KG1 (cell line): Measurements from ENCODE around the gene NAALADL2.

ENCODE experiments used
- DNase-seq: peaks from one replicate; lab custom pipeline; 2025; lab: John Stamatoyannopoulos, UW

Gene NAALADL2

DNA sequence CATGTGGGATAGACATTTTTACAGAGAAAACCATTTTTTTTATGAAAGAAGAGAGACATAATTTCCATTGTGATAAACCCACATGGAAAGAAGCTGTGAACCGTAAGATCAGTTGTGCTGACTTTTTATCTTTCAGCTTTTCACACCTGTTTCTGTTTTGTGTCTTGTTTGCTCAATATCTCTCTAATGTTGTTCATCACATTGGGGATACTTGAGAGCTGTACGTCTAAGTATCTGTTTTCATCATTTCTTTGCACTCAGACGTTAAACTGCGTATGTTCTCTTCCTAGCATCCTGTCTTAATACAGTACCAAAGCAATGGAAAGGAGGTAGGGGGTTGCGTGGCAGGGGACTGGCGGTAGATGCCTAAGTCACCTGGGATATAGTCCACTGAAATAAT, 449.0 kb downstream of the NAALADL2 start:
- DNase-seq = no peak

DNA sequence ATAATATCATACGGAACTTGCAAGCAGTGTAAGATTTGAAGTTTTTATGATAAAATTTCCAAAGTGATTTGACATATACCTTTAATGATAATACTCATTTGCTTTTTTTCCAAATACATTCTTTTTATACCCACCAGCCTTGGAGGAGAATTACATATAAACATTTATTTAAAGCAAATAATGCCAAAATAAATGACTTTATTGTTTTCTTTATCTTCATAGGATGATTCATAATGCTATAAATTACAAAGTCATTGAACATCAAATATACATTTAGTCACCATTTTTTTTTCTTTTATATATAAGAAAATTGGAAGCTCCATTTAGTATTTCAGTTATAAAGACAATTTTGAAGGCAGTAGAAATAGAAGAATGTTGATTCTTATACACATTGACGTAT, 450.9 kb downstream of the NAALADL2 start:
- DNase-seq = no peak

- DNase-seq = no peak
Measured at GRCh38 chr3:175311404-175311803, 452.3 kb downstream of the NAALADL2 start.

GRCh38 chr3:175311946-175312345, 452.8 kb downstream of the NAALADL2 start:
- DNase-seq = no peak

DNA sequence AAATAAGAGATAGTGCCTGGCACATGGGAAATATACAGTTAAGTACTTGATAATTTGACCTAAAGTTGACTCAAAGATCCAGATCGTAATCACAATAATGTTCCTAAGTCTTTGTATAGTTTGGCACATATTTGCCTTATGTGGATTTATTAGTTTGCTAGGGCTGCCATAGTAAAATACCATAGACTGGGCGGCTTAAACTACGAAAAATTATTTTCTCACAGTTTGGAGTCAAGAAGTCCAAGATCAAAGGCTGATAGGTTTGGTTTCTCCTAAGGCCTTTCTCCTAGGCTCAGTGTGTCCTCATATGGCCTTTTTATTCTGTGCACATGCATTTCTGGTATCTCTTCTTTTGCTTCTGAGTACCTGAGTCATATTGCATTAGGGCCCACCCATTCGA, 453.7 kb downstream of the NAALADL2 start:
- DNase-seq = no peak

DNA sequence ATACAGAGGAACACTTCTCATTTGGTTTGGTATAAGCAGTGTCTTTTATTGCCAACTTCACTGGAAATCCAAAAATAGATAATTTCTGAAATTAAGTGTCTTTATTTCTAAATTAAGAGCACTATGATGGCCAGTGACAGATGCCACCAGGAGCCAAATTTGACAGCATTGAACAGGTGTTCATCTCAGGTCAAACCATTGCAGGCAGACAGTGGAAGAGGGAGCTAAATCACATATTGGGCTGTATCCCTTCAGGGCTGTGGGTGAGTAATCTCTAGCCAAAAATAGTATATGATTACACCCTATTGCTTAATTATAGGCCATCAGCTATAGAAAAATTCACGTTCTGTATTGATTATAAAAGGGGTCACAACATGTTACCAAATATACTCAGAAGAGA, 457.7 kb downstream of the NAALADL2 start:
- no peak for DNase-seq

- DNase-seq = no peak
Measured at GRCh38 chr3:175325440-175325839, 466.3 kb downstream of the NAALADL2 start.

GRCh38 chr3:175326041-175326440, 466.9 kb downstream of the NAALADL2 start:
- DNase-seq = no peak

DNA sequence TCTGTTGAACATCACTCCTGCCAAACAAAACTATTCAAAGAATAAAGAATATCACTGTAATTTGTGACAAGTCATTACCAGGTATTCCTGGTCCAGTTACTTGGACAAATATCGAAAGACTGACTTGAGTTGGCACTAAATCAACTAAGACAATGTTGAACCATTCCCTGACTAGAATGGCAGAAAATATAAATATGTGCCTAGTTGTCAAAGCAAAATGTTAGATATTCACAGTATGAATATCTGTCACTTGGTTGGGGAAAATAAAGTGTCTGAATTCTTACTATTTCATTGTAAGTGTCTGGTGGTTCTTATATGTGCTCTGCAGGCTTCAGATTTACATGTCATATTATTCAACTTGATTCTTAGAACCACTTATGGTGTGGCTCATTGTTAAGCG, 470.2 kb downstream of the NAALADL2 start:
- DNase-seq = no peak

- DNase-seq = no peak
Measured at GRCh38 chr3:175335229-175335628, 476.1 kb downstream of the NAALADL2 start.

DNA sequence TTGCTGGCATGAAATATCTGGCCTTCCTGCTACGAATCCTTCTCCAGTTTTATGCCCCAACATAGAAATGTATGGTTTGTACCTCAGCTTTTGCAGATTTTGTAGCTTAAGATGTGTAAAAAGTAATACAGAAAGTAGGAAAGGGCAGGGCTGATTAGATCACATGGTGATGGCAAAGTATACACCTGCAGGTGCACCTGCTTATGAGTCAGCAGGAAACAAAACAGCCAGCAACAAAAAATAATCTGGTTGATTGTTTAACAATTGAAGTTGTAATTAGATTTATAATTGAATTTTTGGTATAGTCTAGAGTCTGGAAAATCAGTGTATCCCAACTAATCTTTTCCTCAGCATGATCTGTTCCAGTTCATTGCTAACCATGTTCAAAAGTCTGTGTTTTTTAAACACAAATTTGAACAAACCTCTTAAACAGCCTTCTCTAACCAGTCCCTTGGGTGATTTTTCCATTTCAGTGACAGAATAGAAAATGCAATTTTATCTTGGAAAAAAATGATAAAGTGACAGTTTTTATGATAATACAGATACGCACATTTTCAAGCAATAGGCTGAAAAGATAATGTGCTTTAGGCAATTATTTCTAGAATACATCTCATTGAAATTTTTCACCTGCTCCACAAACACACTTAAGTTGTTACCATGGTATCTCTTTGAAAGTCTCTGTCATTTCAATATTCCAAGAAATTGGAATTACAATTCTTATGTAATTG, 477.4 kb downstream of the NAALADL2 start:
- no peak for DNase-seq

DNA sequence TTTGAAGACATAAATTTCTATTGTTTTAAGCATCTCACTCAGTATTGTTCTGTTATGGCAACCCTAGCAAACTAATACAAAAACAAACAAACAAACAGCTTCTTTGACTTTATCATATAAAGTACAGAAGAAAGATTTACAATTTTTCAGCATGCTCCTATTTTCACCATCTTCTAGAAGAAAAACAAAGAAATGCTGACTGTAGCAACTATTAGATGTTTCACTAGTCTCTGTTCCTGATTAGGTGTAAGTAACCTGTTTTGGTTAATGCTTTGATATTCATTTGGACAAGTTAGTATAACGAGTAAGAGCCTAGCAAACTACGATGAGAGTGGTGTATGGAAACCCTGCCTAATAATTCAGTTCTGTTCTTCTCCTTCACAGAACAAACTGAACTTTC, 478.5 kb downstream of the NAALADL2 start:
- DNase-seq = no peak

DNA sequence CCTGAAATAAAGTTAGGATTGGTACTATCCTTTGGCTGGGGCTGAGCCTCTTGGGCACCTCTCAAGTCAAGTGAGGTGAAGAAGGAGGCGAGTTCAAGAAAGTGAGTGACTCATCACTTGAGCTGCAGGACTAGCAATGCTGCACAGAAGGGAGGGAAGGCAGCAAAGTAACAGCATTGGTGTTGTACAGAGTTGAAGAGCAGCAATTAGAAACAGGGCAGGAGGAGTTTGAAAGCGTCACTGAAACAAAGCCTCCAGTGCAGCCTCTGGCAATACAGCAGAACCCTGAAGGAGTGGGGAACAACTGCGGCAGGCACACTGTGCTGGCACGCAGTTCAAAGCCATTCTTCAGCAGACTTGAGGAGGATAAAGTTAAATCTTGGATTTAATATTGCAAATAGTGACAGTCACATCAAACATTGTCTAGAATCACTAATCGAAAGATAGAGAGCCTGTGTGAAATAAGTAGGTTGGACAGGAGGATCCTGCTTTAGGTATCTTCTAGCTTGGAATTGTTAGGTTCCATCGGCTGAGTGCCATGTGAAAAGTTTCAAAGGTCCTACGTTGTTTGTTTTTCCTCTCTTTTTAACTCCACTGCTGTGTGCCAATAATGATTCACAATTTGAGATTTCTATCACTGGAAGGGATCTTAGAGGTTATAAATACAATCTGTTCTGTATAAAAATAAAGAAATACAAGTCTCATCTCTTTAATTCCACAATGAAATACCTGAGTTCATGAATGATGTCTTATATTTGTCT, 479.8 kb downstream of the NAALADL2 start:
- no peak for DNase-seq

DNA sequence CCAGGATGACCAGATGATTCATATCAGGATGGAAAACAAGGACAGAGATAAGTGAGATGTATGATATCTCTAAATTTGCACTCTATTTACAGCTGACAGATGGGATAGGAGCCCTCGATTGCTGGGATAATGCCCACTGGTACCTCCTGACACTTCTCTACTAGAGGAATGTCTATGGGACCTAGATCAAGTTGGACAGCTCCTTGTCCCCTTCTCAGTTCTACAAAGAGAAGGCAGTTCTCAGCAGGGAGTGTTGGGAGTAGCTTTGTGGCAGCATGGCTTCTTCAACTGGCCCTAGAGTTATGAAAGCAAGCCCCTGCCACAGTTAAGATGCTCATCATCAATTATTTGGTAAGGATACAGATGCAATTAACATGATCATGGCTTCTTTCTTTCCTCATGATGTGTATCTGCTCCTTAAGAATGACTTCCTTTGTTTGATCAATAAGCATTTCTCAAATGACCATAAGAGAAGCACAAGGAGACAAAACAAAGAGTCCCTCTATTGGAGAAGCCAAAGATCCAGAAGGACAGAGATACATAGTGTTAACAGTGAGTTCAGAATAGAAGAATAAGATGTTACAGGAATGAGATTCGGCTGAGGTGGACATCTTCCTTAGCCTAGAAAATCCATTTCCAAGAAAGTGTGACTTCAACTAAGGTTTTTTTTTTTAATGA, 481.3 kb downstream of the NAALADL2 start:
- no peak for DNase-seq

- DNase-seq = no peak
Measured at GRCh38 chr3:175342196-175342595, 483.1 kb downstream of the NAALADL2 start.

- no peak for DNase-seq
Measured at GRCh38 chr3:175343946-175344345, 484.8 kb downstream of the NAALADL2 start.

GRCh38 chr3:175346573-175347356, 487.6 kb downstream of the NAALADL2 start:
- DNase-seq = no peak

DNA sequence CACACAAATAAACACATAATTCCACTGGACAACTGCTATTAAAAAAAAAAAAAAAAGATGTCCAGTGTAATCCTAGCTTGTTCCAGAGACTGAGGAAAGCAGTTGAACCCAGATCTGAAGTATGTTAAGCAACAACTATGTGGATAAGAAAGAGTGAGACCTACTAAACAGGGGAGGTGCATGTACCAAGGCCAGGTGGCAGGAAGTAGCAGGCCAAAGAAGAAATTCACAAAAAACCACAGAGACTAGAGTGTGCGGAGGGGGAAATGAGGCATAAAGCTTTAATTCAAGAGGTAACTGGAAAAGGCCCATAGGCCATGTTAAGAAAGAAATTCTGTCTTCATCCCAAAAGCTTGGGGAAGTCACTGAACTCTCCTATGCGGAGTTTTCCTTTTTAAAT, 490.0 kb downstream of the NAALADL2 start:
- DNase-seq = no peak

GRCh38 chr3:175355801-175356335, 496.7 kb downstream of the NAALADL2 start:
- DNase-seq = no peak

- DNase-seq = no peak
Measured at GRCh38 chr3:175356899-175357324, 497.8 kb downstream of the NAALADL2 start.

- no peak for DNase-seq
Measured at GRCh38 chr3:175357758-175358157, 498.6 kb downstream of the NAALADL2 start.

DNA sequence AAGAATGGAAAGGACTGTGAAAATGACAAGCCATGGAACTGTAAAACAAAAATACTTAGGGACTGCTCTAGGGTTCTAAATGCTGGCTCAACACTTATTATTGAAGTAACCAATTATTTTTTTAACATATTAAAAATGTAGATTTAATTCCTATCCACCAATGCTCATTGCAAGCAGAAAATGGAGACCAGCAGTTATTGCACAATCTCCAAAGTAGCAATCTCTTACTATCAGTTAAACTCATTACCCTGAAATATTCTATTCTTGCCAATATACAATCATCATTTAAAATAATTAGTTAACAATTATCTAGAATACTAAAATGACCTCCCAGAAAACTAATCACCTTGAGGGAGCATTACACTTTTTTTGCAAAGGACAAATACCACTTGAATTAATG, 499.8 kb downstream of the NAALADL2 start:
- no peak for DNase-seq
